H9 (cell line): ENCODE measurements around the gene NFU1. TPM values are rescaled to one million over a fixed set of nuclear protein-coding genes. Genes with fewer than 3 reads are reported as not detected.

Source experiments
- DNase-seq: peaks from one replicate; pipeline ENCODE4 v3.0.0-alpha.2; 2017
- H2AFZ ChIP-seq: one replicate; pipeline ENCODE4 v1.6.1; 2013; ENCODE audit warnings: mild to moderate bottlenecking, low read length, control low read depth, moderate library complexity
- H2AK5ac ChIP-seq: 2 replicates; pipeline ENCODE4 v1.6.1; 2013; ENCODE audit warnings: low read length, control low read depth, mixed read lengths; ENCODE audit not compliant: insufficient read length
- H2BK120ac ChIP-seq: one replicate; pipeline ENCODE4 v1.6.1; 2013; ENCODE audit warnings: low read depth, mild to moderate bottlenecking, low read length, control low read depth, inconsistent platforms; ENCODE audit not compliant: poor library complexity, severe bottlenecking
- H2BK12ac ChIP-seq: 2 replicates; pipeline ENCODE4 v1.6.1; 2013; ENCODE audit warnings: low read length, control low read depth, mixed read lengths, low read depth; ENCODE audit not compliant: insufficient read length
- H2BK15ac ChIP-seq: 2 replicates; pipeline ENCODE4 v1.6.1; 2013; ENCODE audit warnings: low read depth, low read length, control low read depth
- H2BK20ac ChIP-seq: one replicate; pipeline ENCODE4 v1.6.1; 2013; ENCODE audit warnings: low read depth, mild to moderate bottlenecking, low read length, control low read depth, inconsistent platforms; ENCODE audit not compliant: poor library complexity, severe bottlenecking
- H2BK5ac ChIP-seq: 2 replicates; pipeline ENCODE4 v1.6.1; 2013; ENCODE audit warnings: low read length, control low read depth, mixed read lengths; ENCODE audit not compliant: insufficient read length
- H3K14ac ChIP-seq: 2 replicates; pipeline ENCODE4 v1.6.1; 2013; ENCODE audit warnings: low read length, control low read depth; ENCODE audit not compliant: insufficient read depth
- H3K18ac ChIP-seq: 2 replicates; pipeline ENCODE4 v1.6.1; 2013; ENCODE audit warnings: low read depth, mild to moderate bottlenecking, mixed read lengths, low read length, control low read depth; ENCODE audit not compliant: insufficient read length
- H3K23ac ChIP-seq: 2 replicates; pipeline ENCODE4 v1.6.1; 2013; ENCODE audit warnings: low read length, control low read depth, mixed read lengths, low read depth; ENCODE audit not compliant: insufficient read length
- H3K23me2 ChIP-seq: 2 replicates; pipeline ENCODE4 v1.6.1; 2013; ENCODE audit warnings: low read depth, mild to moderate bottlenecking, mixed read lengths, low read length, control low read depth; ENCODE audit not compliant: insufficient read length, poor library complexity, severe bottlenecking
- H3K27ac ChIP-seq: 2 replicates; pipeline ENCODE4 v1.5.1; 2013; ENCODE audit warnings: low read length, control low read depth, mixed read lengths, low read depth; ENCODE audit not compliant: insufficient read length
- H3K27me3 ChIP-seq: 2 replicates; pipeline ENCODE4 v1.6.1; 2013; ENCODE audit warnings: low read length, control low read depth, inconsistent platforms; ENCODE audit not compliant: insufficient read depth
- H3K4ac ChIP-seq: 2 replicates; pipeline ENCODE4 v1.6.1; 2013; ENCODE audit warnings: low read depth, mild to moderate bottlenecking, control low read depth, inconsistent platforms, low read length, moderate library complexity
- H3K4me1 ChIP-seq: 2 replicates; pipeline ENCODE4 v1.6.1; 2013; ENCODE audit warnings: low read length, control low read depth, inconsistent platforms; ENCODE audit not compliant: insufficient read depth
- H3K4me2 ChIP-seq: 2 replicates; pipeline ENCODE4 v1.6.1; 2013; ENCODE audit warnings: low read length, control low read depth, mixed read lengths; ENCODE audit not compliant: insufficient read length, insufficient read depth
- H3K56ac ChIP-seq: 2 replicates; pipeline ENCODE4 v1.6.1; 2013; ENCODE audit warnings: low read depth, mild to moderate bottlenecking, mixed read lengths, low read length, control low read depth; ENCODE audit not compliant: insufficient read length
- H3K79me1 ChIP-seq: 2 replicates; pipeline ENCODE4 v1.6.1; 2013; ENCODE audit warnings: low read depth, mild to moderate bottlenecking, moderate library complexity, low read length, control low read depth, inconsistent platforms; ENCODE audit not compliant: insufficient read depth, poor library complexity, severe bottlenecking
- H3K79me2 ChIP-seq: 2 replicates; pipeline ENCODE4 v1.6.1; 2013; ENCODE audit warnings: low read length, control low read depth, inconsistent platforms; ENCODE audit not compliant: insufficient read depth
- H3K9ac ChIP-seq: 2 replicates; pipeline ENCODE4 v1.6.1; 2013; ENCODE audit warnings: low read length, control low read depth, mixed read lengths; ENCODE audit not compliant: insufficient read length; ENCODE audit errors: extremely low read depth
- H3K9me3 ChIP-seq: one replicate; pipeline ENCODE4 v1.6.1; 2013; ENCODE audit warnings: low read depth, low read length, inconsistent platforms; ENCODE audit not compliant: control insufficient read depth
- H3T11ph ChIP-seq: one replicate; pipeline ENCODE4 v1.6.1; 2013; ENCODE audit warnings: mild to moderate bottlenecking, low read length, control low read depth, inconsistent platforms
- H4K20me1 ChIP-seq: one replicate; pipeline ENCODE4 v1.6.1; 2013; ENCODE audit not compliant: control insufficient read depth, insufficient read length, insufficient read depth
- H4K5ac ChIP-seq: 2 replicates; pipeline ENCODE4 v1.6.1; 2013; ENCODE audit warnings: low read depth, mild to moderate bottlenecking, mixed read lengths, low read length, control low read depth; ENCODE audit not compliant: insufficient read length
- H4K8ac ChIP-seq: replicated peaks from 2 replicates; pipeline ENCODE4 v1.6.1; 2013; ENCODE audit warnings: low read length, control low read depth, mixed read lengths, low read depth; ENCODE audit not compliant: insufficient read length
- H4K91ac ChIP-seq: 2 replicates; pipeline ENCODE4 v1.6.1; 2013; ENCODE audit warnings: low read depth, mild to moderate bottlenecking, moderate library complexity, mixed read lengths, low read length, control low read depth; ENCODE audit not compliant: insufficient read length
- H3K27ac Mint-ChIP-seq, 3 experiments: 2 replicates in 2 of 3; 3 replicates in 1 of 3; pipeline ENCODE4 v1.8.0; 2020 to 2021; ENCODE audit warnings: mixed read lengths in 3 of 3, mild to moderate bottlenecking in 1 of 3, moderate library complexity in 1 of 3
- H3K27me3 Mint-ChIP-seq: 2 replicates; pipeline ENCODE4 v1.8.0; 2021; ENCODE audit warnings: low read depth, mild to moderate bottlenecking, moderate library complexity, mixed read lengths
- H3K36me3 Mint-ChIP-seq, 3 experiments: 2 replicates in 2 of 3; 3 replicates in 1 of 3; pipeline ENCODE4 v1.8.0; 2020 to 2021; ENCODE audit warnings: low read depth in 3 of 3, mixed read lengths in 3 of 3; ENCODE audit not compliant: insufficient read depth in 1 of 3
- H3K4me1 Mint-ChIP-seq, 2 experiments: 2 replicates each; pipeline ENCODE4 v1.8.0; 2020; ENCODE audit warnings: mixed read lengths in 2 of 2
- H3K4me3 Mint-ChIP-seq, 2 experiments: 2 replicates in 1 of 2; 3 replicates in 1 of 2; pipeline ENCODE4 v1.8.0; 2020 to 2021; ENCODE audit warnings: mild to moderate bottlenecking in 2 of 2, mixed read lengths in 2 of 2, moderate library complexity in 1 of 2
- H3K9me3 Mint-ChIP-seq, 2 experiments: 2 replicates in 1 of 2; 3 replicates in 1 of 2; pipeline ENCODE4 v1.8.0; 2020; ENCODE audit warnings: mild to moderate bottlenecking in 2 of 2, mixed read lengths in 2 of 2, moderate library complexity in 1 of 2
- CTCF ChIP-seq: fragments of 200-600 bp; sonication (generic); conservative IDR thresholded peaks from 3 replicates; pipeline ENCODE4 v1.8.0; 2021; ENCODE audit warnings: antibody characterized with exemption, mild to moderate bottlenecking
- total RNA-seq: library from RNA; stranded (reverse); gene quantifications from 2 replicates; pipeline ENCODE4 v1.2.1, GENCODE V29; 2021

NFU1 gene
- total RNA-seq, 1 experiment from 2014 or later, result 61.4 TPM

DNA sequence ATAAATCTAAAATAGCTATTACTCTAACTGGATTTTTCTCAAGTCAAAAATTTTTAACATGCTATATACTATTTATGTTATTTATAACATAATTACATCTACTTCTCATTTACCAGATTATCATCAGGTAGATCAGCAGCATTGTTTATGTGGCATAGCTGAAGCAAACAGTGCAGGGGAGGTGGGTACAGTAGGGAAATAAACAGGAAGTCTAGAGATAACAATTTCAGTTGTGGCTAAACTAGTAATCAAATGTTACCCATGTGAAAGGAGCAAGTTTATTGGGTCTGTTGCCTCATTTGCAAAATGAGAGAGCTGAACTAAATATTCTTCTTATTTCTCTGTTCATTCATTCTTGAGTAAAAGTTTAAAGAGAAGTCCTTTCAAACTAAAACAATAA lies 77.9 kb downstream of the NFU1 start:
- Histone ChIP-seq H3K23me2 (no peaks in the 10 kb centered on the region), H4K5ac (no peak overlapping the region), H2AK5ac (no peak overlapping the region), H3K18ac (no peak overlapping the region), H2BK5ac (no peak overlapping the region), H3K27me3 (no peaks in the 10 kb centered on the region), H4K8ac (no peak overlapping the region), H3K79me1 (no peaks in the 10 kb centered on the region), H2AFZ (no peak overlapping the region), H2BK15ac (no peak overlapping the region), H3K9ac (no peak overlapping the region), H3K23ac (no peak overlapping the region), H3K79me2 (no peaks in the 10 kb centered on the region), H3K27ac (peak overlapping the region; percentile 82), H4K20me1 (no peaks in the 10 kb centered on the region), H2BK20ac (no peak overlapping the region), H4K91ac (no peak overlapping the region), H3K4me1 (peaks cover 4% of the 10 kb centered on the region; the same call in 1 of the 2 replicates), H3K4me2 (peak overlapping the region; percentile 43), H3K9me3 (no peaks in the 10 kb centered on the region), H3K56ac (no peak overlapping the region), H2BK12ac (no peak overlapping the region), H3T11ph (no peak overlapping the region), H3K14ac (no peak overlapping the region), H3K4ac (no peak overlapping the region), H2BK120ac (no peak overlapping the region)
- peak overlapping the region; percentile 76 to 94 (median 86); a peak in 6 of 7 replicates for H3K27ac Mint-ChIP-seq
- no peaks in the 10 kb centered on the region for H3K27me3 Mint-ChIP-seq
- no peaks in the 10 kb centered on the region for H3K9me3 Mint-ChIP-seq
- no peak for DNase-seq
- H3K36me3 Mint-ChIP-seq, result peaks cover 43 to 78% (median 66%) of the 10 kb centered on the region in 3 experiments
- peak overlapping the region in 1 of 2 experiments; percentile 60; a peak in 2 of 5 replicates for H3K4me3 Mint-ChIP-seq
- peaks cover 22 to 28% of the 10 kb centered on the region in 2 experiments for H3K4me1 Mint-ChIP-seq
- no peak for TF ChIP-seq CTCF
